Measurements from ENCODE around the gene SYT1.

GRCh38 chr12:79378496-79378895 lies 513.9 kb downstream of the SYT1 start:
- TF ChIP-seq CTCF (conservative IDR thresholded peaks at IDR 0.05 in 1 of 2, IDR thresholded peaks at IDR 0.05 in 1 of 2; ENCODE audit: low read depth in 1 of 2, low read length in 2 of 2) (no peak), EZH2 (IDR thresholded peaks at IDR 0.05; ENCODE audit: low read length, missing control alignments) (no peak)
